Testis (tissue), 2 donors: ENCODE data around the gene MYH10.

Experiments used
- CTCF ChIP-seq, 3 experiments: fragments of 450-650 bp in 2 of 3; fragments of 200-600 bp in 1 of 3; sonication (generic) in 1 of 3; IDR thresholded peaks; one replicate each; pipeline ENCODE4 v1.5.1; 2016 to 2019; ENCODE audit warnings: antibody characterized with exemption in 3 of 3, mild to moderate bottlenecking in 2 of 3, moderate library complexity in 1 of 3
- POLR2A ChIP-seq: fragments of 450-650 bp; IDR thresholded peaks from one replicate; pipeline ENCODE4 v1.6.1; 2017; ENCODE audit warnings: antibody characterized with exemption, mild to moderate bottlenecking, moderate library complexity

GRCh38 chr17:8674344-8675305 lies 44.1 kb upstream of the MYH10 start:
- TF ChIP-seq CTCF (IDR thresholded peaks at IDR 0.05) (no peak), POLR2A (no peak)
